GM18526 (cell line): ENCODE measurements around the gene EDN3.

Experiments used
- POLR2A ChIP-seq: IDR thresholded peaks from 3 replicates; pipeline ENCODE4 v1.6.1; 2011; ENCODE audit not compliant: insufficient read length; ENCODE audit errors: extremely low read depth

EDN3 gene, protein sequence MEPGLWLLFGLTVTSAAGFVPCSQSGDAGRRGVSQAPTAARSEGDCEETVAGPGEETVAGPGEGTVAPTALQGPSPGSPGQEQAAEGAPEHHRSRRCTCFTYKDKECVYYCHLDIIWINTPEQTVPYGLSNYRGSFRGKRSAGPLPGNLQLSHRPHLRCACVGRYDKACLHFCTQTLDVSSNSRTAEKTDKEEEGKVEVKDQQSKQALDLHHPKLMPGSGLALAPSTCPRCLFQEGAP

GRCh38 chr20:59300333-59301081 lies at the start of gene EDN3:
EDN3 (plus strand) TSS chr20:59300611; CDS start chr20:59300813, 202 bp downstream.
- no peak for TF ChIP-seq POLR2A

DNA sequence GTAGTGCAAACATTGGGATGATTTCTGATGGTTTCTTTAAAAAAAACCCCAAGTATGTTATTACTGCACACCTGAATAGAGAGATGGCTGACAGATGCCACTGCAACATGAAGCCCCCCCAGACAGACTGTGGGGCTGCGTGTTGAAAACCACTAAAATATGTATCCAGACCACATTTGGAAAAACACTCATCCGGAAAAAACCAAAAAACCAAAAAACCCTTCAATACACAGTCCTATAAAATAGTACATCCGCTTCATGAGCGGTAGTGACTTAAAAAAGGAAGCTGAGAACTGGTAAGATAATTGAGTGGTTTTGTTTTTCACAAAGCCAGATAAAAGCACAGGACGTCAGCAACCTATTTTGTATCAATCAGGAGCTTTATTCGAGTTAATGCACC lies 47.1 kb upstream of the EDN3 start:
- TF ChIP-seq POLR2A = no peak

DNA sequence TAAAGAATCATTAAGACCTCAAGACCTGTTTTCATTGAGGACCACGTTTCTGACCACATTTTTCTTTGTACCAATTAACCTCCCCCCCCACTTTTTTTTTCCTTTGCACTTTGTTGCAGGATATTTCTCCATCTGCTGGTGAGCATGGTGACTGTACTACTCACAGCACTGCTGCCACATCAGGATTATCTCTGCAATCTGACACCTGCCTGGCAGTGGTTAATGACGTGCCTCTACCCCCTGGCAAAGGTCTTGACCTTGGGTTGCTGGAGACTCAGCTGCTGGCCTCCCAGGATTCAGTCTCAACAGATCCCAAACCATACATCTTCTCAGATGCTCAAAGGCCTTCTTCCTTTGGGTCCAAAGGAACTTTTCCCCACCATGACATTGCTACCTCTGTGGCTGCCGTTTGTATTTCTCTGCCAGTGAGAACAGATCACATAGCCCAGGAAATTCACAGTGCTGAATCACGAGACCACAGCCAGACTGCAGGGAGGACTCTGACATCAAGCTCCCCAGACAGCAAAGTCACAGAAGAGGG lies 46.6 kb upstream of the EDN3 start:
- no peak for TF ChIP-seq POLR2A

- no peak for TF ChIP-seq POLR2A
Measured at GRCh38 chr20:59255256-59255655, 45.2 kb upstream of the EDN3 start.

DNA sequence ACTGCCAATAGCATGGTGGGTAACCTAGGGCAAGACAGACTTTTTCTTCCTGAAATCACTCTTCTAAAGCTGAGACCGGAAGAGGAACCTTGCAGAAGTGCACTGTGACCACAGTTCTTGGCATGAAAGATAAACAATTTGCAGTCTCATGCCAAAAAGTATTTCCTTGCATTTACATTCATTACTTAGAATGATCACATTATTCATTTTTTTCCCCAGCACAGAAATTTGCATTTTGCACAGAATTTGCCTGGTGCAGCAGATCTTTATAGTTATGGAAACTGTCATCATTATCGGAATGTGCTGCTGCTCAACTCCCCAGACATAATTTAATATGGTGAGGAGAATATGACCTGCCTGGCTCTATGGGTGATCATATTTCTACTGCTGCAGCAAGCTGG lies 42.2 kb upstream of the EDN3 start:
- no peak for TF ChIP-seq POLR2A

DNA sequence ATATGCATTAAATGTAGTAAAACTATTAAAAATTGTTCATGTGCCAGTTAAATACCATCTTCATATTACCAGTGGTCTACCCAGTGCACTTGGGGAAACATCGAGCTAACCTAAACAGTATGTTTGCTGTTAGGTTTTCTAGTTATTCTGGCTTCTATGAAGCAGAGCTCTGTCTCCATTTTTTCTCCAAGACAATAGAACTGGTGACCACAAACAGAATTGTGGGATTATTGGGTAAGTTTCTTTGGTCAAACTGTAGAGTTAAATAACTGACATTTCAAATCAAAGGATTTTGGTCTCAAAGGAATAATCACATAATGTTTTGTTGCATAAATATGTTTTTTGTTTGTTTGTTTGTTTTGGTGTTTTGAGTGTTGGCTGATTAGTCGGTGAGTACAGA lies 40.5 kb upstream of the EDN3 start:
- no peak for TF ChIP-seq POLR2A

DNA sequence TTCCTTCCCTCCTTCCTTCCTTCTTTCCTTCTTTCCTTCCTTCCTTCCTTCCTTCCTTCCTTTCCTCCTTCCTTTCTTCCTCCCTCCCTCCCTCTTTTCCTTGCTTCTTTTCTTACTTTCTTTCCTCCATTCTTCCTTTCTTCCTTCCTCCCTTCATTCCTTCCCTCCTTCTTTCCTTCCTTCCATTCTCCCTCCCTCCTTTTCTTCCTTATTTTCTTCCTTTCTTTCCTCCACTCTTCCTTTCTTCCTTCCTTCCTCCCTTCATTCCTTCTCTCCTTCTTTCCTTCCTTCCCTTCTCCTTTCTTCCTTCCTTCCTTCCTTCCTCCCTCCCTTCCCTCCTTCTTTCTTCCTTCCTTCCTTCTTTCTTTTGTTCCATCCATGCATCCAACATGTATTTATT lies 35.1 kb upstream of the EDN3 start:
- no peak for TF ChIP-seq POLR2A

DNA sequence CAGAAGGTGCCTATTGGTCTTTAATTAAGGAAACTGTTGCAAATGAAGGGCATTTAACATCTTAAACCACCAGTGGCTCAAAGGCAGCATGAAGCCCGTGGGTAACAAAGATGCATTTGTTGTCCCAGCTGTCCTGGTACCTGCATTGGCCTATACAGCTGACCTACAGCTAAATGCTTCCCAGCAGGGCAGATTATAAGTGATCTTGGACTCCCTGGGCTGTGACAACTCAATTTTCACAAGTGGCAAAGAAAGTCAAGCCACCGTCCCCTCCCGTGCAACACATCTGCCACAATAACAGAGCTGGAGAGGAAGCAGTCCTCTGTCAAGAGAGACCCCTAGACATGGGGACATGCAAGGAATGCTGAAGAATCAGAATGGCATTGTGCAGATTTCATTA lies 31.5 kb upstream of the EDN3 start:
- TF ChIP-seq POLR2A = no peak

GRCh38 chr20:59269411-59270025 lies 30.9 kb upstream of the EDN3 start:
- TF ChIP-seq POLR2A = no peak

DNA sequence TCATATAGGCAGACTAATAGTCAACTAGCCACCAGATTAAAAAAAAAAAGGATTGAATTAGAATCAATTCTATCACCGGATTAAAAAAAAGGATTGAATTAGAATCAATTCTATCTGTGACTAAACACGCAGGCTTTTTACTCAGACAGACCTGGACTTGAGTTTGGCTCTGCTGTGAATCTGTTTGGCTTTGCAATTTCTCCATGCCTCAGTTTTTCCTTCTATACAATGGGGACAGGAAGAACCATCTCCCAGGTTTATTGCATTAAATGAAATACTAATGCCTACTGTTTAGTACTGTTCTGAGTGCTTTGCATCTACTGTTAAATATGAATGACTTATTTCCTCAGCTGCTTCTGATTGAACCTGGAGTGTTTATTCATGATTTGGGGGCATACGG lies 30.0 kb upstream of the EDN3 start:
- TF ChIP-seq POLR2A = no peak

DNA sequence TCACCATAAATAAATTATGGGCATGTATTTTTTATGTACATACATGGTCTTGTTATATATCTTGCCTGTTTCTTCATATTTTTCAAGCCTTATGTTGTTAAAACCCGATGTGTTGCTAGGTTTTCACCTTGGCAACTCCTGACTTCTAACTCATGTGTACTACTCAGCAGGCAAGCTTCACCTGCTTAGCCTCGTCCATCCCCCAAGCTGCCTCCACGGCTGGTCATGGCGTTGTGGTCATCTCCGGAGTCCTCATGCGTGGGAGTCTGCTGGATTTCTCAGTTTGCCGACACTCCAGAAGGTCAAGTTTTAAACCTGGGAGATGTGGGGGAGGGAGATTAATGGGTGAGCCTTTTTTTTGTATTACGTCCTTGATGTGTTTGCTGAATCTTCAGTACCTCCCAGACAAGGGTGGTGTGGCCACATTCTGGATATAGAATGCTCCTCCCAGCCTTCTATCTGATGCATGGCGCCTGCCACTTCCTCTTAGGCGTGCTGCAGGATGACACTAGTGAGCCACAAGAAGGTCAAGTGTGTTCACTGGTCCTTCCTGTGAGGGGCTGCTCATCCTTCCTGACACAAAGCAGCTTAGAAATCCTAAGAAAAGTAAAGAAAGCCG lies 26.6 kb upstream of the EDN3 start:
- TF ChIP-seq POLR2A = no peak

DNA sequence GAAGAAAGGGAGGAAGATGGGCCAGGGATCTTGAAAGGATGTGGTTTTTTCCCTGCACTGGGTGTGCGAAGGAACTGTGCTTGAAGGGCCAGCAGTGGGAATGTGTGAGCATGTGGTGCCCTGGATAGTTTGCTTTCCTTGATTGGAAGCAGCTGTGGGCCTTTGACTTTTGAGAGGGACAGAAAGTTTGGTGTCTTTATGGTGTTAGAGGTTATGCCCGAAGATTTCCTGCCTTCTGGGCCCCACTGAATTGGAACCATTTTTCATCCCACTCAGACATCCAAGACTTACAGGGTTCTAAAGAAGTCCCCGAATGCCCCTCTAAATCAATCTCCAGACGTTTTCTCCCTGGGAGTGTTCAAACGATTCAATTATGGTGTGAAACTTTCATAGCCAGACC lies 23.5 kb upstream of the EDN3 start:
- no peak for TF ChIP-seq POLR2A

- TF ChIP-seq POLR2A = no peak
Measured at GRCh38 chr20:59284470-59284869, 15.9 kb upstream of the EDN3 start.

GRCh38 chr20:59289994-59290393 lies 10.4 kb upstream of the EDN3 start:
- TF ChIP-seq POLR2A = no peak

GRCh38 chr20:59291740-59292383 lies 8.5 kb upstream of the EDN3 start:
- TF ChIP-seq POLR2A = no peak
